ENCODE results near the gene CNTN4. TPM values are rescaled to one million over a fixed set of nuclear protein-coding genes. Genes with fewer than 3 reads are reported as not detected.

CNTN4 gene
- total and polyA plus RNA-seq, 2 experiments from 2014 or later, result 0.91 to 4.0 TPM

GRCh38 chr3:2984005-2984830 lies 885.6 kb downstream of the CNTN4 start:
- Histone ChIP-seq H3K27me3 (ENCODE audit: insufficient read depth) (no peaks in the 10 kb centered on the region), H3K9me2 (ENCODE audit: insufficient read depth) (no peaks in the 10 kb centered on the region), H3K36me3 (ENCODE audit: insufficient read depth) (no peaks in the 10 kb centered on the region), H3K79me2 (replicated peaks; ENCODE audit: insufficient read depth) (no peaks in the 10 kb centered on the region), H3F3A (replicated peaks; ENCODE audit: low read depth) (no peaks in the 10 kb centered on the region), H3K4me1 (ENCODE audit: insufficient read depth) (peaks cover 21% of the 10 kb centered on the region), H2AFZ (no peak overlapping the region), H4K20me1 (replicated peaks; ENCODE audit: insufficient read depth) (no peaks in the 10 kb centered on the region), H3K4me2 (no peak overlapping the region), H3K4me3 (no peak overlapping the region), H3K27ac (ENCODE audit: low read depth) (no peak overlapping the region)
- peaks cover 4% of the 10 kb centered on the region for H3K27me3 Mint-ChIP-seq (ENCODE audit: insufficient read depth, low read depth, poor library complexity)
- no peak overlapping the region for H3K4me3 Mint-ChIP-seq
- H3K27ac Mint-ChIP-seq, result no peak overlapping the region
- ATAC-seq, result no peak
- peaks cover 26% of the 10 kb centered on the region for H3K36me3 Mint-ChIP-seq (ENCODE audit: low read depth)
- peaks cover 97% of the 10 kb centered on the region for H3K9me3 Mint-ChIP-seq
- DNase-seq (ENCODE audit: low spot score), result no peak
- TF ChIP-seq ZNF331 (CRISPR knock-in tag; IDR thresholded peaks at IDR 0.05; ENCODE audit: low read depth), result no peak
- TF ChIP-seq REST (IDR thresholded peaks at IDR 0.05; ENCODE audit: unreplicated experiment), result no peak
- no peak for TF ChIP-seq EZH2phosphoT487 (IDR thresholded peaks at IDR 0.05; ENCODE audit: unreplicated experiment)
- no peak for TF ChIP-seq STAT1 (IDR thresholded peaks at IDR 0.05; ENCODE audit: unreplicated experiment)
- no peak for TF ChIP-seq ZNF114 (CRISPR knock-in tag; IDR thresholded peaks at IDR 0.05)
- no peak for TF ChIP-seq JUNB (IDR thresholded peaks at IDR 0.05; ENCODE audit: unreplicated experiment)
- TF ChIP-seq ETS1 (IDR thresholded peaks at IDR 0.05), result no peak
- no peak for TF ChIP-seq CREB1 (CRISPR knock-in tag; IDR thresholded peaks at IDR 0.05; ENCODE audit: low read depth)
- no peak for TF ChIP-seq ZNF462 (CRISPR knock-in tag; IDR thresholded peaks at IDR 0.05)
- no peak for TF ChIP-seq POLR2AphosphoS5 (IDR thresholded peaks at IDR 0.05; ENCODE audit: low read depth)
- no peak for TF ChIP-seq EZH2 (IDR thresholded peaks at IDR 0.05; ENCODE audit: low read depth, unreplicated experiment)
- TF ChIP-seq NANOG (IDR thresholded peaks at IDR 0.05; ENCODE audit: borderline replicate concordance), result no peak
- TF ChIP-seq CTCF (conservative IDR thresholded peaks at IDR 0.05; ENCODE audit: low read depth in 2 of 2), result no peak
- H3K4me1 Mint-ChIP-seq, result no peaks in the 10 kb centered on the region

Data from GM23338 (cell line).